ENCODE results near the gene GARNL3. TPM values are rescaled to one million over a fixed set of nuclear protein-coding genes. Genes with fewer than 3 reads are reported as not detected.

GARNL3 gene
- polyA plus RNA-seq, 3 donors from 2014 or later: 0.44 to 2.1 TPM; not detected in 1

DNA sequence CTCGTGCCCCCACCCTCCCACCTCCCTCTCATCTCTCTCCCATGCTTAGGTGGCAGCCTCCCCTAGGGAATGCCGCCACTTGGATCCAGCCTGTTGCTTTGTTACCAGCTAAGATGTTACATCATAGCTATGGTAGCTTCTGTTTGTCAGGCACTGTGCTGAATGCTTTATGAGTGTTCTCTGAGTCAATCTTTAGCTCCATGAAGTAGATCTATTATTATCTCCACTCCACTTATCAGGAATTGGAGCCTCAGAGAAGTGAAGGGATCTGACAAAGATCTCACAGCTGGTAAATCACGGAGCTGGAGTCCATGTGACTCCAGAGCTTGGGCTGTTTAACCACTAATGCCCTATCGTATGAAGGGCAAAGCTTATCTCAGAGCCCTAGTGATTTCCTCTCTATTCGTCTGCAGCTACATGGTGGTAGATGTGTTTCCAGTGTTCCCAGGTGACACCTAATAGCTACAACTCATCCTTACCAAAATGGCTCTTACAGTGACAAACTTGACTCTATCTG, 54.1 kb downstream of the GARNL3 start:
- H3K36me3 Mint-ChIP-seq: peaks cover 3 to 10% (median 3%) of the 10 kb centered on the region in 3 donors
- no peak overlapping the region for H3K4me3 Mint-ChIP-seq
- H3K27me3 Mint-ChIP-seq (ENCODE audit: low read depth in 3 of 3): peaks cover 2% of the 10 kb centered on the region in 3 donors
- H3K27ac Mint-ChIP-seq: no peak overlapping the region
- peaks cover 4 to 5% of the 10 kb centered on the region in 2 donors for H3K4me1 Mint-ChIP-seq
- H3K9me3 Mint-ChIP-seq: no peaks in the 10 kb centered on the region
- DNase-seq: no peak

DNA sequence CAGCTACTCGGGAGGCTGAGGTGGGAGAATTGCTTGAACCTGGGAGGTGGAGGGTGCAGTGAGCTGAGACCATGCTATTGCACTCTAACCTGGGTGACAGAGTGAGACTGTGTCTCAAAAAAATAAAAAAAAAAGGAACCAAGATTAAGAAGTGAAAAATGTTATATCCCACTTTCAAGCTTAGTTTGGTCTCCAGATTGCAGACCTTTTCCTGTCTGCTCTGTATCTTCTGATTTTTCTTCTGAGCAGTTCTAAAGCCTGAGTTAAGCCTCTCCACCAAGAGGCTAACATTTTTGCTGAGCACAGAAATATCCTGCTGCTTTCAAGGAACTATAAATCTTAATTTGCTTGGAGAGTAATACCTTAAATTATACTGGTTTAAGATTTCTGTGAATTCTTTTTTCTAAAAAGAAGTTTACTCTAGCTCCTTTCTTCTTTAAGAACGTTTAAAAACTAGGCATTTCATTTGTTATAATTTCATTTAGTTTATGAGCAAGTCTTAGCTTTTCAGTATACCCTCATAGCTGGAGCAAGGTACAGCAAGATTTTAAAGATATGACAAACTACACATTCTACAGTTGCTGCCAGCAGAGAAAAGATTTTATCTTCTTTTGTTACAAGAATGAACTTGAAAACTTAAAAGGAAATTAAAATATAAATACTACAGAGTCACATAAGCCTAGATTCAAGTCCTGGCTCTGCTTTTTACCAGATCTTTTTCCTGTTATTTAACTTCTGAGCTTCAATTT, 55.0 kb downstream of the GARNL3 start:
- H3K27me3 Mint-ChIP-seq (ENCODE audit: low read depth in 3 of 3): peaks cover 0 to 2% (median 2%) of the 10 kb centered on the region in 3 donors
- no peak for DNase-seq
- H3K4me1 Mint-ChIP-seq: peaks cover 4 to 5% of the 10 kb centered on the region in 2 donors
- no peak overlapping the region for H3K27ac Mint-ChIP-seq
- H3K36me3 Mint-ChIP-seq: peaks cover 3 to 9% (median 3%) of the 10 kb centered on the region in 3 donors
- H3K4me3 Mint-ChIP-seq: no peak overlapping the region
- no peaks in the 10 kb centered on the region for H3K9me3 Mint-ChIP-seq

DNA sequence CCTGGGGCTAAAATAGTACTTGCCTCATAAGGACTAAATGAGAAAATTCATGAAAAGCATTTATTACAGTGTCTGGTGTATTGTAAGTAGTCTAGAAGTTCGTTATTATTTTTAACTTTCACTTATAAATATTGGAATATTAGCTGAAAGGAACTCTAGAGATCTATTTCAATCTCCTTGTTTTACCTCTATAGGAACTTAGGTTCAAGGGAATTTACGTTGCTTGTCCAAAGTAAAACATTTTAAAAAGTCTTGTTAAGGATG, 55.5 kb downstream of the GARNL3 start:
- H3K4me3 Mint-ChIP-seq: no peak overlapping the region
- H3K9me3 Mint-ChIP-seq: no peaks in the 10 kb centered on the region
- no peak for DNase-seq
- no peak overlapping the region for H3K27ac Mint-ChIP-seq
- peaks cover 0 to 6% (median 3%) of the 10 kb centered on the region in 3 donors for H3K36me3 Mint-ChIP-seq
- H3K4me1 Mint-ChIP-seq: peaks cover 4 to 5% of the 10 kb centered on the region in 2 donors
- H3K27me3 Mint-ChIP-seq (ENCODE audit: low read depth in 3 of 3): peaks cover 0 to 2% (median 2%) of the 10 kb centered on the region in 3 donors

DNA sequence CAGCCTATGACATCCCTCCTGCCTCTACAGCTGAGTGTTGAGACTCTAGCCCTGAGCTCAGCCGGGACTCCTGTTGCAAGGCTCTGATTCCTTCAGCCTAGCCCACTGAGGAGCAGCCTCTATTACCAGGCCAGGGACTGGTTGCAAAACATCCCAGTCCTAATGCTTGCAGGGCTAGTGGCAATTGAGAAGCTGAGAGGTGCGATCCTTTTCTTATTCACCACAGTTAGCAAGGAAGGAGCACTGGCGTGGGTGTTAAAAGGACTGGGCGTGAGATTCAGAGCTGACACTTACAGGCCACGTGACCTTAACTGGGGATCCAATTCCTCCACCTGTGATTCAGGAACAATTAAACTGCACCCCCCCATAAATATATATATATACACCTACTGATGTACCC, 58.8 kb downstream of the GARNL3 start:
- Mint-ChIP-seq H3K27me3 (ENCODE audit: low read depth in 3 of 3) (peaks cover 0 to 2% (median 2%) of the 10 kb centered on the region in 3 donors), H3K27ac (no peak overlapping the region), H3K36me3 (peaks cover 0 to 9% (median 7%) of the 10 kb centered on the region in 3 donors), H3K4me3 (no peak overlapping the region), H3K9me3 (no peaks in the 10 kb centered on the region), H3K4me1 (peaks cover 4 to 5% of the 10 kb centered on the region in 2 donors)
- DNase-seq: peak in 1 of 3 donors; percentile 1

DNA sequence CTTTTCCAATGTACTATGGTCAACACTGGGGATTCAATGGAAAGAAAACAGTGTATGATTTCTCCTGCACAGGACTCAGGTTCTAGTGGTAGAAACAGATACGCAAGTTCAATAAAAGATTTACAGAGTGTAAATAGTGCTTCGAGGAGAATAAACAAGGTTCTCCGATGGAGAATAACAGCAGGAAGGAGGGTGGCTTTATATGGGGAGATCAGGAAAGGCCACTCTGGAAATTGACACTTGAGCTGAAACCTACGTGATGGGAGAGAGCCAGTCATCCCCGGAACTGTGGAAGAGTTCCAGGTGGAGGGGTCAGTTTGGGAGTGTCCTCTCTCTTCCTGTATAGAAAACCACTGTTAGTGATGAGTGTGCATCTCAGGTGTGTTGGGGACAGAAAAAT, 65.9 kb downstream of the GARNL3 start:
- Mint-ChIP-seq H3K27me3 (ENCODE audit: low read depth in 3 of 3) (peaks cover 2 to 9% (median 4%) of the 10 kb centered on the region in 3 donors), H3K4me3 (no peak overlapping the region), H3K4me1 (no peaks in the 10 kb centered on the region), H3K36me3 (peaks cover 0 to 6% (median 5%) of the 10 kb centered on the region in 3 donors), H3K9me3 (no peaks in the 10 kb centered on the region), H3K27ac (no peak overlapping the region)
- DNase-seq: no peak

DNA sequence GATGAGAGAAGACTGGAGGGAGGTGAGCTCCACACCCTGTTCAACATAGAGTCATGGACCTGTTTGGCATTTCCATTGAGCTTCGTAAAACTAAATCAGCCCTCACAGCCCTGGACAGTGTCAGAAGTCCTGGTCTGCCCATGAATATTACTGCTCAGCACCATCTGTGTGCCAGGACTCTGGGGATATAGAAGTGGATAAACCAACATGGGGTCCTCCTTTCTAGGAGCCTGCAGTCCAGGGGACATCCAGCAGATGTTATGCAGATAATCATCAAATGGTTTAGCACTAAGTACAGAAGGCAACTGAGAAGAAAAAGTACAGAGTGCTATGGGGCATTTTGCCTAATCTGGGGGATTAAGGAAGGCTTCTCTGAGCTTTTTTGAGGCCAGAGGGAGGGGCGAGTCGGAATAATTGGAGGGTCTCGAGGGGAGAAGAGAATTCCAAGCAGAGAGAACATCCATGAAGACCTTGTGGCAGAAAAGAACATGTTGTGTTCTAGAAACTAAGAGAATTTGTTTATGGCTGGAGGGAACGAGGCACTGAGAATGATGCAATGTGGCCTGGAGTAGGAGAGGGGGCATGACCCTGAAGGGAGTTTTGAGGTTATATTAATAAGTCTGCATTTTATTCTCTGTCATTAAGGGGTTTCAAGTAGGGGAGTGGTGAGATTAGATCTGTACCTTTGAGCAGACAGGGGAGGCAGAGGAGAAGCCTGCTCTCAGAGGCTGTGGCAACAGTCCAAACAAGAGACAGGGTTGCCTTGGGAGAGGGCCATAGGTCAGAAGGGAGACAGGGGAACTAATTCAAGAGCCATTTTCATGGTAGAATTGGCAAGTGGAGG, 68.9 kb downstream of the GARNL3 start:
- no peaks in the 10 kb centered on the region for H3K9me3 Mint-ChIP-seq
- H3K4me3 Mint-ChIP-seq: no peak overlapping the region
- DNase-seq: no peak
- no peak overlapping the region for H3K27ac Mint-ChIP-seq
- peaks cover 0 to 4% (median 0%) of the 10 kb centered on the region in 3 donors for H3K36me3 Mint-ChIP-seq
- H3K27me3 Mint-ChIP-seq (ENCODE audit: low read depth in 3 of 3): peaks cover 2 to 9% (median 6%) of the 10 kb centered on the region in 3 donors
- H3K4me1 Mint-ChIP-seq: no peaks in the 10 kb centered on the region

DNA sequence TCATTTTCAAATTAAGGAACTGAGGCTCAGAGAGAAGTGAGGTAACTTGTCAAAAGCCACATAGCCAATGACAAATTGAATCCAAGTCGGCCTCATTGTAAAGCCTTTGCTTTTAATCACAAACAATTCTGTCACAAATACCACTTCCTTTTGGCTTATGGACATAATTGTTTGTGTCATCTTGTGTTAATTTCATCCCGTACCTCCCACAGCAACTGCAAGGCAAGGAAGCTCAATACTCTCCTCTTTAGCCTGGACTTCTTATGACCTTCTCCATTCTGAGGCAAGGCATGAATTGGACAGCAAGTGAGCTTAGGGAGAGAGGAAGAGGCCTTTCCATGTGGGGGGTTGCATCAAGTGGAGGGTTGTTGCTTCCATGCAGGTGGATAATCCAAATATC, 70.2 kb downstream of the GARNL3 start:
- peaks cover 2 to 9% (median 6%) of the 10 kb centered on the region in 3 donors for H3K27me3 Mint-ChIP-seq (ENCODE audit: low read depth in 3 of 3)
- no peak overlapping the region for H3K27ac Mint-ChIP-seq
- H3K9me3 Mint-ChIP-seq: no peaks in the 10 kb centered on the region
- H3K36me3 Mint-ChIP-seq: peaks cover 0 to 4% (median 0%) of the 10 kb centered on the region in 3 donors
- no peak overlapping the region for H3K4me3 Mint-ChIP-seq
- DNase-seq: no peak
- no peaks in the 10 kb centered on the region for H3K4me1 Mint-ChIP-seq

DNA sequence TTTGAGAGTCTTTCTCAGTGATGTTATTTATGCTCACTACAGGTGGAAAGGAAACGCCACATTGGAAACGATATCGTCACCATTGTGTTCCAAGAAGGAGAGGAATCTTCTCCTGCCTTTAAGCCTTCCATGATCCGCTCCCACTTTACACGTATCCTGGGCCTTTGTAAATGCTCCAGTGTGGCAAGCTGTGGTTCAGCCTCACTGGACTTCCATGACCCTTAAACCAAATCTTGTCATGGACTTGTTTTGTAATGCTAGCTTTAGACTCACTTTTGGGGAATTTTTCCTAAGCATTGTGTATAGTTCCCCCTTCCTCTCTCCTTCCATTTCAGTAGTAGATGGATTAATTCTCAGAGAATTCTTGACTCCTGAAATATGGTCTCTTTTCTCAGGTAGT, 71.5 kb downstream of the GARNL3 start:
- DNase-seq: no peak
- H3K36me3 Mint-ChIP-seq: peaks cover 0 to 11% (median 0%) of the 10 kb centered on the region in 3 donors
- no peak overlapping the region for H3K4me3 Mint-ChIP-seq
- H3K4me1 Mint-ChIP-seq: no peaks in the 10 kb centered on the region
- no peaks in the 10 kb centered on the region for H3K9me3 Mint-ChIP-seq
- H3K27me3 Mint-ChIP-seq (ENCODE audit: low read depth in 3 of 3): peaks cover 2 to 8% (median 2%) of the 10 kb centered on the region in 3 donors
- no peak overlapping the region for H3K27ac Mint-ChIP-seq

DNA sequence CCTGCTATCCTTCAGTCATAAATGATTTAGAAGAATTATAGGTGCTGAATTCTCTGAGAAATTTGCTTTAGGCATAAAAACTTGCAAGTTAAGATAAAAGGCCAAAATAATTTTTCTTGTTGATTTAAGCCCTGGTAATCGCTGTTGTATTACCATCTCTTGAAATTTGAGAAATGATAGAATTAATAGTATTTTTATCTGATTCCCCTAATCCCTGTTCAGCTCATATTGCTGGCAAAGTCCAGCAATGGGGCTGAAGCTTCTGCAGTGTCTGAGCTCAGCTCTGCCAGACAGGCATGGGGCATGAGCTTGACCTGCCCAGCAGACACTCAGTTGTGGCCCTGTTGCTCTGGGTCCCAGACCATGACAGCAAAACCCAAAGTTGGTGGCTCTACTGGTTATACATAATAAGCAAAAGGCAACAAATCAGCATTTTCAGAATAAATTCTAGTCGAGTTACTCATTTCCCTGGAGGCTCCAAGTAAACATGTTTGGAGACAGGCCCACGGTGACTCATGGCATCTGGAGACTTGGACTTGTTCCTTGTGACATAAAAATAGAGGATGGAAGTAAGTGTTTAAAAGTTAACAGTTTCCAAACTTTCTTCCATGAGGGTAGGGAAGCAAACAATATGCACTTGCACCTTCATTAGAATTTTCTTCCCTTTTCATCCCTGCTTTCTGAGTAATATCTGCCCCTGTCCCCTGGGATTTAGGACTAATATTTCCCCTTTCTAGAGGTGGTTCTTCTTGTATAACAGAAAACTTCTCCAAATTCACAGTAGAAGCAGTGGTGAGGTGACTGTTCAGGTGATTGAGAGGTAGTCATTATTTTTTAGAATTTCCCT, 72.2 kb downstream of the GARNL3 start:
- Mint-ChIP-seq H3K27ac (no peak overlapping the region), H3K27me3 (ENCODE audit: low read depth in 3 of 3) (peaks cover 2 to 8% (median 2%) of the 10 kb centered on the region in 3 donors), H3K36me3 (peaks cover 0 to 12% (median 0%) of the 10 kb centered on the region in 3 donors), H3K9me3 (no peaks in the 10 kb centered on the region), H3K4me1 (no peaks in the 10 kb centered on the region), H3K4me3 (no peak overlapping the region)
- DNase-seq: no peak

DNA sequence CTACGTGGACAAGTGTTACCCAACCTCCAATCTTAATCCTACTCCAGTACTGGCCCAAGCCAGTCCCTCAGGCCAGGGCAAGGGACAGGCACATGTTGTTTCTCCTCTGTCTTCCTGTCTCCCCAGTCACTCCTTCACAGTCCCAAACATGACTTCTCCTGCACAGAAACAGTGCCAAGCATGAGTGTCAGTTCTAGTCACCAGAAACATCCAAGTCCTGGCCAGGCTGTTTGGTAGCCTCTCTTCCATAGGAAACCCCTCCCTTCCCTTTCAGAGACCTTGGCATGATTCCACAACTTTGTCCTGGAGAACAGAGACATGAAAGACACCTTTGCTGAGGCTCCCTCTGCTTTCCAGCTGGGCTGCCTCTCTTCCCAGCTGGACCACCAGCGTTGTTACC, 76.1 kb downstream of the GARNL3 start:
- Mint-ChIP-seq H3K4me3 (no peak overlapping the region), H3K27me3 (ENCODE audit: low read depth in 3 of 3) (peaks cover 0 to 4% (median 2%) of the 10 kb centered on the region in 3 donors), H3K36me3 (peaks cover 0 to 12% (median 0%) of the 10 kb centered on the region in 3 donors), H3K27ac (no peak overlapping the region), H3K9me3 (no peaks in the 10 kb centered on the region), H3K4me1 (no peaks in the 10 kb centered on the region)
- DNase-seq: no peak

DNA sequence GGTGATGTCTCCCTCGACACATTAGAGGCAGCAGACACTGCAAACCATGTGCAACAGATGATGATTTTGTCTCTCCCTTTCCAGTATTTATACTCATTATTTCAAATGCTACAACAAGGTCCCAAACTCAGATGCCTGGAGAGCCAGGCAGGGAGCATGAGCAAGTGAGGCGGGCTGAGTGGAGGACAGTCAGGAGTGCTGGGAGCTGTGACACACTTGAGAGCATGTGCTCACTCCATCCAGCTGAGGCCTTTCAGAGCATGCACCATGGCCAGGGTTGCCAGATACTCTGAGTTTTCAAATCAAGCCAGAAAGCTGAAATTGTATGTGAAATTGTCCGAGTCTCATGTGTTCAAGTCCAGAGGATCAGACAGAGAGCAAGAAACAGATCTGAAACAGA, 76.6 kb downstream of the GARNL3 start:
- Mint-ChIP-seq H3K27ac (no peak overlapping the region), H3K4me1 (no peaks in the 10 kb centered on the region), H3K27me3 (ENCODE audit: low read depth in 3 of 3) (peaks cover 0 to 4% (median 2%) of the 10 kb centered on the region in 3 donors), H3K9me3 (no peaks in the 10 kb centered on the region), H3K4me3 (no peak overlapping the region), H3K36me3 (peaks cover 0 to 9% (median 0%) of the 10 kb centered on the region in 3 donors)
- no peak for DNase-seq

DNA sequence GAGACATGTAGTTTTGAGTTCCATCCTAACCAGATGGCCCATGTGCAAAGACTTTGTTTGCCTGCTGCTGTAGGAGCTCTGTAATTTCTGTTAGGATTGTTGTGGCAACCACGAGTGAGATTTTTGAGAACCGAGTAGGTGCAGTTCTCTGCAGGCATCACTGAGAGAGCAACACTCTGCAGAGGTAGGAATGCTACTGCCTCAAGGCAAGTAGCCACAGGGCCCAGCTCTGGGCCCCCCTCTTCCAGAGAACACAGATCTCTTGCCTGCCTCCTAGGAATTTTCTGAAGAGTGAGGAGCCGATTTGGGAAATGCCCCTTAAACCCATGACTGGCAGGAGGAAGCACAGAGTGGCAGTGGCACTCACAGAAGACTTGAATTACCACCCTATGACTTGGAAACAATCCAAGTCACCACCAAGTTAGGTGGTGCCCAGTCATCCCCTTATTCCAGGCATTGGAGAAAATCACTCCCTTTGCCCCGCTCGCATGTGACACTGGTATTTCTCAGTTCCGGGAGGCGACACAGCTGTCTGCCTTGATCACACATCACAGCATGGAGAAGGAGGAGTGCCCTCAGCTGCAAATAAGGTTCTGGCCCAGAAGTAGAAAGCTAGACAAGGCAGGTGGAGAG, 79.9 kb downstream of the GARNL3 start:
- no peak for DNase-seq
- Mint-ChIP-seq H3K27ac (no peak overlapping the region), H3K4me1 (no peaks in the 10 kb centered on the region), H3K27me3 (ENCODE audit: low read depth in 3 of 3) (peaks cover 0 to 4% (median 0%) of the 10 kb centered on the region in 3 donors), H3K9me3 (no peaks in the 10 kb centered on the region), H3K4me3 (no peak overlapping the region), H3K36me3 (peaks cover 0 to 8% (median 0%) of the 10 kb centered on the region in 3 donors)

DNA sequence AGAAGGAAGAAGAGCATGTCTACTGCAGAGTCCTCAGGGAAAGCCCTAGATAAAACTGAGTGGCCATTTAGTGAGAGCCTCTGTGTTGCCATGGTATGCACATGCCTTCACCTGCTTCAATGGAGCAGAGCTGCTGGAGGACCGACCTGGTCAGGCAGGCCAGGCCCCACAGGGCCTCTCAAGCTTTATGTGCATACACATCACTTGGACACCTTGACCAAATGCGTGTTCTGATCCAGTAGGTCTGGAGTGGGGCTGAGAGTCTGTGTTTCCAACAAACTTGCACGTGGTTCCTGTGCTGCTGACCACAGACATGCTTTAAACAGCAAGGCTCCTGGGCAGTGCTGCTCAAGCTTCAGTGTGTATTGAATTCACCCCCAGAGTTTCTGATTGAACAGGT, 81.0 kb downstream of the GARNL3 start:
- DNase-seq: no peak
- peaks cover 0 to 4% (median 0%) of the 10 kb centered on the region in 3 donors for H3K27me3 Mint-ChIP-seq (ENCODE audit: low read depth in 3 of 3)
- peaks cover 0 to 6% (median 0%) of the 10 kb centered on the region in 3 donors for H3K36me3 Mint-ChIP-seq
- H3K9me3 Mint-ChIP-seq: no peaks in the 10 kb centered on the region
- H3K4me1 Mint-ChIP-seq: no peaks in the 10 kb centered on the region
- no peak overlapping the region for H3K4me3 Mint-ChIP-seq
- no peak overlapping the region for H3K27ac Mint-ChIP-seq

Measured in immature natural killer cell (primary cell).